Hematopoietic multipotent progenitor cell treated with erythropoietin and hydrocortisone succinate and interleukin-3 and kit ligand, for 4 days (in vitro differentiated cells): ENCODE results near the gene CD34.
"Not testable (repeated sequence)": the region's sequence is repeated elsewhere in the genome, so short reads cannot be mapped to it uniquely, and the experiment has no call there.

Source experiments
- DNase-seq: peaks from one replicate; pipeline ENCODE4 v3.0.0-alpha.2; 2015

The CD34 gene

GRCh38 chr1:207926984-207927383 is 16.1 kb upstream of the CD34 start:
- DNase-seq: no peak

DNA sequence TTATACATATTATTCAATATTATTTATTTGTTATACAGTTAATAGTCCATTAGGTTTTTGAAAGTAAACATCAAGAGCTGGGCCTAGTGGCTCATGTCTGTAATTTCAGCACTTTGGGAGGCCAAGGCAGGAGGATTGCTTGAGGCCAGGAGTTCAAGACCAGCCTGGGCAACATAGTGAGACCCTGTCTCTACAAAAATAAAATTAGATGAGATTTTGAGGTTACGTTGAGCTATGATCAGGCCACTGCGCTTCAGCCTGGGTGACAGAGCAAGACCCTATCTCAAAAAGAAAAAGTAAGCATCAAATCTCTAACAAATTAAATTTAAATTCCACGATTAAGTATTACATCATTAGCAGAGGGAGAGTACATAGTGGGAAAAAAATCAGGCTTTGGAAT is 15.0 kb upstream of the CD34 start:
- DNase-seq: not testable (repeated sequence)

DNA sequence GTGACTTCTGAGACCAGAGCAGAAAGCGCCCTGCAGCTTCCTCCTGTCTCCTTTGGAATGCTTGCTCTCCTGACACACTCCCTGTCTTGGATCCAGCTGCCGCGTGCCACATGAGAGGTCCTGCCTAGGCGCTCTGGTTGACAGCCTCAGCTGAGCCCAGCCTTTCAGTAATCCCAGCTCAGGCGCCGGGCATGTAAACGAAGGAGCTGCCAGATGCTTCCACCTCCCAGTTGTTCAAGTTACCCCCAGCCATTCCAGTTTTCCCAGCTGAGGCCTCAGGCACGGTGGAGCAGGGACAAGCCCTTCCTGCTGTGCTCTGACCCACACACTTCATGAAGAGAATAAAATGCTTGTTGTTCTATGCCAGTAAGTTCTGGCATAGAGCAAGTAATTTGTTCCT is 14.3 kb upstream of the CD34 start:
- DNase-seq: no peak

GRCh38 chr1:207923561-207923960 is 12.6 kb upstream of the CD34 start:
- DNase-seq: peak; percentile 97

- DNase-seq: no peak
Observed at GRCh38 chr1:207923121-207923520, 12.2 kb upstream of the CD34 start.

- DNase-seq: no peak
Observed at GRCh38 chr1:207922554-207922953, 11.6 kb upstream of the CD34 start.

DNA sequence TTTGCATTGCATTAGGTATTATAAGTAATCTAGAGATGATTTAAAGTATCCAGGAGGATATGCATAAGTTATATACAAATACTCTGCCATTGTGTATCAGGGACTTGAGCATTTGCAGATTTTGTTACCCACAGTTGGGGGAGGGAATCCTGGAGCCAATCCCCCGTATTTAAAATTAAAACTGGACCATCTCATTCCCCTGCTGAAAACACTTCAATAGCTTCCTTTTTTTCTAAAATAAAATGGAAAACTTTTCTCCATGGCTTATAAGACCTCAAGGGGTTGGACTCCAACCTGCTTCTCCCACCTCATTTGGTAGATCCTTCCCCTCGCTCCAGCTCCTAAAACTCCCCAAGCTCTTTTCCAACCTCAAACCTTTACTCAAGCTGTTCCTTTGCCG is 10.4 kb upstream of the CD34 start:
- DNase-seq: no peak

GRCh38 chr1:207920444-207921021 is 9.6 kb upstream of the CD34 start:
- no peak for DNase-seq

DNA sequence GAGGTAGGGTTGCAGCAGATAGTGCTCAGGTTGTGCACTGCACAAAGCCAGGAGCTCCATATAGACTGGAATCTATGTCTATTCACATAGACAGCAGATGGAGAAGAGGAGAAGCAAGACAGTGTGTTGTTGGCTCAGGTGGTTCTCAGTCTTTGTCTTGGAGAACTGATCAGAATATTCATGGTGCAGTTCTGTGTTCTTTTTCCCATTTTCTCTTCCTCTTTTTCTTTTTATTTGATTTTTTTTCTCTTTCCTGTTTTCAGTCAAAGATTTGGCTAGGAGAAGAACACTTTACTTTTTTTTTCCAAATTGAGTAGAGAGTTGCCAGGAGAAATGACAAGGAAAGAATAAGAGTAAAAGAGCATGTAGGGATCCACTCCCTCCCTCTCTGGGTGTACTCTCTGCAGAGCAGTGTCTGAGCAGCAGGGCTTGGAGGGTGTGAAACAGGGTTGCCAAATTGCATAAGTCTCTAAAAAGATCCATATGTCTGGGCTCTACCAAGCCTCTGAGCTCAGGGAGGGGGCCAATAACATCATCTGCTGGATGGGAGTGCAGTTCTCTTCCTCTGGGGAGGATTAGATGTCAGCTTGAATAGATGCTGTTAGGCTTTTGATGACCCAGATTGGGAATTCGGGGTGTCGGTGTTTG is 8.7 kb upstream of the CD34 start:
- peak; percentile 41 for DNase-seq

DNA sequence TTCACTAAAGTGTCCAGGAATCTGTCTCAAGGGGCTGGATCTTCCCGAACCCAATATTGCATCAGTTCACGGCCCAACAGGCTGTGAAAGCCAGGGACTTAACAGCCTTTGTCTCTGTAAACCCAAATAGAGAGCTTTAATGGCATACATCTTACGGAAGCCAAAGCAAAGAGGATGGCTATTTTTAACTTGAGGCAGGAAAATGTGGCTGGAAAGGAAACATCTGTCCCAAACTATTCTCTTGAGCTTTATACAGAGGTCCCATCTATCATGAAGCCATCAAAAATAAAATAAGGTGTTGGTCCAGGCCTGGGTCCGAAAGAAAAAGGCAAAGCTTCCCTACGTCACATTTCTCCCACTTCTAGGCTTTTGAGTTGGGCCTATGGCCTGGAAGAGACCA is 7.7 kb upstream of the CD34 start:
- DNase-seq: no peak

DNA sequence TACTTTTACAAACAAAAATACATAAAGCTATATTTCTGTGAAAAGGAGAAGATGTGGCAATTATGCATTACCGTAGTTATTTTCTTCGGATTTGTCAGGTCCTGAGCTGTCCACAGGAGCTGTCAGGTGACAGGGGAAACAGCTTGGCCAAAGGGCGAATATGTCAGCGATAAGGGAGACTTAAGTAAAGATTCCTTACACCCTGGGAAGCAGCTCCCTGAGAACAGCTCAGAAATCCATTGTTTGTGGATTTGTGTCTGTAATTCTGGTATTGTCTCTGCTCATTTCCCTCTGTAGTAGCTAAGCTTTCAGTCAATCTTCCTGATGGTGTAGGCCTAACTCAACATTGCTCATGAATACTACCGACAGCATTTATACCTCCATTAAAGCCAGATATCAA is 7.1 kb upstream of the CD34 start:
- no peak for DNase-seq

DNA sequence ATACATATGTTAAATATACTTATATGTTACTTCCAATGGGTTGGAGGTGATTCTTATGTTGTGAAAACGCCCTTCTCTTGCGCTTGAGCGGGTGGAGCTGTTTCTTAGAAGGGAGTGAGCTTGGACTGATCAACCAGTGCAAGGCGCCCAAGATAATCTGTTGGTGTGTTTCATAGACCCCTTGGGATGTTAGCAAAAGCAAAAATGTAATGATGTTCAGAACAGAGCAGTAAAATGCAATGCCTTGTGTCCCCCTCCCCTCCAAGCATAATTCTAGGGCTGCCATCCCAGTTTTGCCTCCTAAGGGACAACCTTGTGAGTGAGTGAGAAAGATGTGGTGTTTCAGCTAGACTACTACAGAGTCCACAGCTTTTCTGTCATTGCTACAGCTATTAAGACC is 6.2 kb upstream of the CD34 start:
- peak; percentile 68 for DNase-seq

DNA sequence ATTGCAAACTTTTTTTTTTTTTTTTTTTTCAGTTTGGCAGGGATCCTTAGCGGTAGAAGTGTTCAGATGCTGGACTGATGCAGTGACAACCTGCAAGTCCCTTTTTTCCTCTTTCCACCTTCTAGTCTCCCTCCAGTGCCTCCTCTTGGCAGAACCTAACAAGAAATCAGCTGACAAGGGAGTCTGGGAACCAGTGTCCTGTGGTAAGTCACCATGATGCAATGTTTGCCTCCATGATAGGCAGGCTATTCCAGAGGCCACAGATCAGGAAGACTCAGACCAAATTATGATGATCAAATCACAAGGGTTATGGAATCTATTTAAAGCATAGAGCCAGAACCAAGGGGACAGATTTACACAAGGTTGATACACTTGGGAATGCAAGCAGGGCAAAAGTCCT is 3.0 kb upstream of the CD34 start:
- DNase-seq: no peak

- DNase-seq: peak; percentile 47
Observed at GRCh38 chr1:207911856-207912760, 1.2 kb upstream of the CD34 start.

DNA sequence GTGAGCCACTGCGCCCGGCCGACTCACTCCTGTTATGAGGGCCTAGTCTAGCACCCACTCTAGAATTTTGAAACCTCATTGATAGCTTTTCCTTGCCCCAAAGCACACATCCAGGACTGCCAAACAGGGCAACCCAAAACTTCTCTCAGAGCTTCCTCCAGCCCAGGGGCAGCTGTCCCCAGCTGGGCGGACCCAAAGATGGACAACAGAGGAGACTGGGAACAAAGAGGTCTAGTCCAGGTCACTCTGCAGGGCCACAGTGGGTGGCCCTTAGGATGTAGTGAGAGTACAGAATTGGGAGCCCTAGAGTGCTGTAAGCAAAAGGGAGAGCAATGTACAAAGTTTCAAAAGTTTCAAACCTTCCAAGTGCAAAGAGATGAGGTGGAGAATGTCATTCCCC is 1.2 kb downstream of the CD34 start:
- DNase-seq: no peak

- DNase-seq: peak; percentile 87
Observed at GRCh38 chr1:207908107-207908734, 2.7 kb downstream of the CD34 start.

DNA sequence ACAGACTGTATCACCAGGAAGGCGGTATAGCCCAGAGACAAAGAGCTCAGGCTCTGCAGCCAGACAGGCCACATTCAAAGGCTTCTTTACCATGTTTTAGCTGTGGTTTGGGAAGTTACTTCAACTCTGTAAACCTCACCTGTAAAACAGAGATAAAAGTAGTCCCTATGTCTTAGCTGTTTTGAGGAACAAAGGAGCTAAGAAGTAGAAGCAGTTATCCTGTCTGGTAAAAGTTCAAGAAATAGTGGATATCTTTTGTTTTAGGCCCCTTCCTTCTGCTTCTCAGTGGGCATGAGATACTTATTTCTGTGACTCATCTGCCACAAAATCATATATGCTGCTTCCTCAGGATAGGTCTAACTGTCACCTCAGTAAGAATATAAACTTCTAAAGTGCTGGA is 6.5 kb downstream of the CD34 start:
- DNase-seq: peak; percentile 81

GRCh38 chr1:207903767-207904166 is 7.2 kb downstream of the CD34 start:
- peak; percentile 55 for DNase-seq

GRCh38 chr1:207903053-207903452 is 7.9 kb downstream of the CD34 start:
- no peak for DNase-seq

- no peak for DNase-seq
Observed at GRCh38 chr1:207902566-207902965, 8.4 kb downstream of the CD34 start.

- no peak for DNase-seq
Observed at GRCh38 chr1:207901041-207901653, 9.8 kb downstream of the CD34 start.

- no peak for DNase-seq
Observed at GRCh38 chr1:207898836-207899235, 12.1 kb downstream of the CD34 start.

- no peak for DNase-seq
Observed at GRCh38 chr1:207898260-207898659, 12.7 kb downstream of the CD34 start.
